OCI-LY1 (cell line): Measurements from ENCODE around the gene BPIFB6.
"Not testable (repeated sequence)": the region's sequence is repeated elsewhere in the genome, so short reads cannot be mapped to it uniquely, and the experiment has no call there.

Experiments used
- H2AFZ ChIP-seq: fragments of 200-600 bp; sonication (generic), shearing (Covaris generic); 2 replicates; pipeline ENCODE4 v1.6.0; 2014; ENCODE audit warnings: antibody characterized with exemption, mild to moderate bottlenecking, low read length
- H3F3A ChIP-seq: fragments of 200-600 bp; sonication (generic), shearing (Covaris generic); 2 replicates; pipeline ENCODE4 v1.6.0; 2014; ENCODE audit warnings: mild to moderate bottlenecking, antibody characterized with exemption, low read length, moderate library complexity; ENCODE audit not compliant: insufficient read depth
- H3K27ac ChIP-seq: fragments of 200-600 bp; sonication (generic); 2 replicates; pipeline ENCODE4 v1.5.1; 2014; ENCODE audit warnings: low read length, mixed run types, mild to moderate bottlenecking, low read depth; ENCODE audit not compliant: poor library complexity, severe bottlenecking
- H3K27me3 ChIP-seq: fragments of 200-600 bp; sonication (generic); 2 replicates; pipeline ENCODE4 v1.6.0; 2014; ENCODE audit warnings: antibody characterized with exemption, mild to moderate bottlenecking, low read length, moderate library complexity; ENCODE audit not compliant: insufficient read depth
- H3K36me3 ChIP-seq: fragments of 200-600 bp; sonication (generic); 2 replicates; pipeline ENCODE4 v1.6.1; 2014; ENCODE audit warnings: mild to moderate bottlenecking, antibody characterized with exemption, low read length, moderate library complexity, mixed read lengths; ENCODE audit not compliant: insufficient read depth
- H3K4me1 ChIP-seq: fragments of 200-600 bp; sonication (generic); 2 replicates; pipeline ENCODE4 v1.5.1; 2014; ENCODE audit warnings: mild to moderate bottlenecking, low read length, moderate library complexity; ENCODE audit not compliant: insufficient read depth, severe bottlenecking
- H3K4me2 ChIP-seq: fragments of 200-600 bp; sonication (generic), shearing (Covaris generic); 2 replicates; pipeline ENCODE4 v1.6.1; 2014; ENCODE audit warnings: low read length
- H3K4me3 ChIP-seq: fragments of 200-600 bp; sonication (generic); 2 replicates; pipeline ENCODE4 v1.5.1; 2014; ENCODE audit warnings: low read length, low read depth, mild to moderate bottlenecking, mixed read lengths; ENCODE audit not compliant: poor library complexity, severe bottlenecking
- H3K79me2 ChIP-seq: fragments of 200-600 bp; shearing (Covaris generic); 2 replicates; pipeline ENCODE4 v1.6.1; 2016; ENCODE audit warnings: mixed run types, low read length, mixed read lengths; ENCODE audit not compliant: insufficient read depth
- H3K9ac ChIP-seq: fragments of 200-600 bp; sonication (generic), shearing (Covaris generic); 2 replicates; pipeline ENCODE4 v1.6.1; 2014; ENCODE audit warnings: mild to moderate bottlenecking, low read length, mixed read lengths
- H3K9me2 ChIP-seq: fragments of 200-600 bp; sonication (generic), shearing (Covaris generic); 2 replicates; pipeline ENCODE4 v1.6.1; 2014; ENCODE audit warnings: low read depth, mild to moderate bottlenecking, low read length, mixed read lengths
- H3K9me3 ChIP-seq: fragments of 200-600 bp; shearing (Covaris generic); 2 replicates; pipeline ENCODE4 v1.6.1; 2014; ENCODE audit warnings: low read length, mixed read lengths
- H4K20me1 ChIP-seq: fragments of 200-600 bp; sonication (generic), shearing (Covaris generic); 2 replicates; pipeline ENCODE4 v1.6.0; 2016; ENCODE audit warnings: mild to moderate bottlenecking, low read length; ENCODE audit not compliant: insufficient read depth
- CTCF ChIP-seq: fragments of 200-600 bp; sonication (generic), shearing (Covaris generic); IDR thresholded peaks from 2 replicates; pipeline ENCODE4 v1.5.1; 2017; ENCODE audit warnings: mild to moderate bottlenecking, antibody characterized with exemption, low read length, moderate library complexity, mixed read lengths
- EZH2 ChIP-seq: fragments of 200-600 bp; sonication (generic), shearing (Covaris generic); IDR thresholded peaks from 2 replicates; pipeline ENCODE4 v1.8.0; 2017; ENCODE audit warnings: borderline replicate concordance, mixed run types, mild to moderate bottlenecking, antibody characterized with exemption, low read length, moderate library complexity, mixed read lengths

The BPIFB6 gene

GRCh38 chr20:33042430-33042829, 11.0 kb downstream of the BPIFB6 start:
- no peaks in the 10 kb centered on the region for H3K79me2 ChIP-seq

GRCh38 chr20:33042983-33043730, 11.7 kb downstream of the BPIFB6 start:
- Histone ChIP-seq H3K4me3 (no peak overlapping the region), H3K9ac (no peak overlapping the region), H4K20me1 (no peaks in the 10 kb centered on the region), H3K9me3 (no peaks in the 10 kb centered on the region), H3K9me2 (no peaks in the 10 kb centered on the region), H3K79me2 (no peaks in the 10 kb centered on the region), H3F3A (no peaks in the 10 kb centered on the region), H3K4me1 (no peaks in the 10 kb centered on the region), H3K27ac (no peak overlapping the region), H3K36me3 (no peaks in the 10 kb centered on the region), H2AFZ (no peak overlapping the region), H3K4me2 (no peak overlapping the region), H3K27me3 (peaks cover 4% of the 10 kb centered on the region; the same call in 1 of the 2 replicates)
- TF ChIP-seq EZH2 (no peak), CTCF (no peak)

More at GRCh38 chr20:33042430-33042829, 11.0 kb downstream of the BPIFB6 start:
- no peak overlapping the region for H3K9ac ChIP-seq
- no peaks in the 10 kb centered on the region for H4K20me1 ChIP-seq
- no peaks in the 10 kb centered on the region for H3K4me1 ChIP-seq
- H3K36me3 ChIP-seq: no peaks in the 10 kb centered on the region
- no peaks in the 10 kb centered on the region for H3K9me3 ChIP-seq
- TF ChIP-seq CTCF (no peak), EZH2 (no peak)
- peaks cover 4% of the 10 kb centered on the region; the same call in 1 of the 2 replicates for H3K27me3 ChIP-seq
- H2AFZ ChIP-seq: no peak overlapping the region
- no peaks in the 10 kb centered on the region for H3K9me2 ChIP-seq
- H3F3A ChIP-seq: no peaks in the 10 kb centered on the region
- H3K27ac ChIP-seq: no peak overlapping the region
- no peak overlapping the region for H3K4me3 ChIP-seq
- H3K4me2 ChIP-seq: no peak overlapping the region

- Histone ChIP-seq H3F3A (no peaks in the 10 kb centered on the region), H3K9me2 (no peaks in the 10 kb centered on the region), H3K27ac (no peak overlapping the region), H3K9ac (no peak overlapping the region), H3K4me3 (no peak overlapping the region), H2AFZ (no peak overlapping the region), H3K79me2 (no peaks in the 10 kb centered on the region), H3K27me3 (peaks cover 4% of the 10 kb centered on the region; the same call in 1 of the 2 replicates), H3K4me1 (no peaks in the 10 kb centered on the region), H3K4me2 (no peak overlapping the region), H3K36me3 (no peaks in the 10 kb centered on the region), H3K9me3 (no peaks in the 10 kb centered on the region), H4K20me1 (no peaks in the 10 kb centered on the region)
- no peak for TF ChIP-seq EZH2
- no peak for TF ChIP-seq CTCF
Measured at GRCh38 chr20:33043731-33044181, 12.3 kb downstream of the BPIFB6 start.

- not testable (repeated sequence) for H3F3A ChIP-seq, H3K27ac ChIP-seq, H3K79me2 ChIP-seq, H4K20me1 ChIP-seq, H3K4me1 ChIP-seq, H3K27me3 ChIP-seq, H3K4me3 ChIP-seq, H2AFZ ChIP-seq, H3K9ac ChIP-seq, H3K36me3 ChIP-seq, H3K9me3 ChIP-seq, H3K4me2 ChIP-seq, H3K9me2 ChIP-seq
Measured at GRCh38 chr20:33045129-33045721, 13.8 kb downstream of the BPIFB6 start.
